Upper lobe of left lung (tissue), 6 donors: ENCODE data around the gene PSMD11. TPM values are rescaled to one million over a fixed set of nuclear protein-coding genes. Genes with fewer than 3 reads are reported as not detected.

ENCODE experiments used
- ATAC-seq, 2 donors: fragments of 200-7000 bp; cut with Tn5 transposase; one replicate each; pipeline ENCODE4 v1.9.1; 2022; ENCODE audit warnings: mild to moderate bottlenecking in 2 of 2, moderate library complexity in 2 of 2; ENCODE audit not compliant: low FRiP score in 2 of 2
- DNase-seq, 2 donors: peaks; one replicate each; pipeline ENCODE4 v3.0.0-alpha.2; 2019 to 2020
- H3K27ac ChIP-seq, 4 donors: fragments of 200-600 bp; sonication (generic); one replicate each; pipeline ENCODE4 v1.5.1; 2016 to 2019
- H3K27me3 ChIP-seq, 4 donors: fragments of 200-600 bp; sonication (generic); one replicate each; pipeline ENCODE4 v1.5.1; 2017 to 2019
- H3K36me3 ChIP-seq, 4 donors: fragments of 200-600 bp; sonication (generic); one replicate each; pipeline ENCODE4 v1.5.1; 2016 to 2019
- H3K4me1 ChIP-seq, 4 donors: fragments of 200-600 bp; sonication (generic); one replicate each; pipeline ENCODE4 v1.5.1; 2018 to 2019
- H3K4me3 ChIP-seq, 4 donors: fragments of 200-600 bp; sonication (generic); one replicate each; pipeline ENCODE4 v1.5.1; 2017 to 2019; ENCODE audit warnings: mild to moderate bottlenecking in 2 of 4, moderate library complexity in 1 of 4
- H3K9me3 ChIP-seq, 4 donors: fragments of 200-600 bp; sonication (generic); one replicate each; pipeline ENCODE4 v1.5.1; 2018 to 2019
- EP300 ChIP-seq, 4 donors: sonication (generic); formaldehyde crosslinking; IDR thresholded peaks; one replicate each; pipeline ENCODE4 v1.5.1; 2017; ENCODE audit warnings: antibody characterized with exemption in 4 of 4, control low read depth in 2 of 4
- POLR2A ChIP-seq, 4 donors: fragments of 450-650 bp; IDR thresholded peaks; one replicate each; pipeline ENCODE4 v1.5.1; 2016 to 2017; ENCODE audit warnings: antibody characterized with exemption in 4 of 4, mild to moderate bottlenecking in 2 of 4
- POLR2AphosphoS5 ChIP-seq, 2 donors: sonication (generic); formaldehyde crosslinking; IDR thresholded peaks; one replicate each; pipeline ENCODE4 v1.5.1; 2017; ENCODE audit warnings: antibody characterized with exemption in 2 of 2
- WGBS, 2 donors: methylation state at CpG; one replicate each; pipeline ENCODE4 v1.1.5; 2017 to 2018; 5-methylcytosine and 5-hydroxymethylcytosine counted together
- total RNA-seq, 6 donors: library from RNA; depleted of rRNA in 4 of 6; stranded (reverse); fragments of >200 nt in 4 of 6; gene quantifications; one replicate each; pipeline versions ENCODE4 v1.1.0 to v1.2.1, GENCODE V29; 2016 to 2021
- TF ChIP-seq, protein P1 (sequence below), 6 experiments: fragments of 450-650 bp in 4 of 6; fragments of 200-600 bp in 2 of 6; sonication (generic) in 2 of 6; IDR thresholded peaks; one replicate each; pipeline ENCODE4 v1.5.1; 2016 to 2019; ENCODE audit warnings: antibody characterized with exemption in 6 of 6
- donor health status: DM: no; HTN: no; CAD: no; lungs with moderate emphysema.
- donor health status: DM: no; HTN: yes; CAD: no; lungs with severe emphysema.

Gene PSMD11
- total RNA-seq, 6 donors from 2014 or later: 42.4 to 71.4 (median 62.8) TPM

DNA sequence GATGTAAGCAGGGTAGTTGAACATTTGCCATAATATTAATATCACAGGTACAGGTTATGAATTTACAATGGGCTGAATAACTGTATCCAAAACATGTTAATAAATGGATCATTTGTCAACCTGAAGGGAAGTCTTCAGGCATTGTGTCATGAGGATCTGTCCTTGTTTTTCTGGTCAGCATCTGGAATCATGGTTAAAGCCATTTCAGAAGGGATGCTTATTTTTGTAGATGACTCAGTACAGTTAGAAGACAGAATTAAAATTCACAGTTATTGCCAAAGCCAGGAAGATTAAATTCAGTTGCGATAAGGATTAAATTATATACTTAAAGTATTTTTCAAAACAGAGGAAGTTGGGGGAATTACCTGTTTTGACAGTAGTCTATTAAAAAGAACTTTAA, 8.0 kb downstream of the PSMD11 start:
- Histone ChIP-seq H3K27me3 (no peaks in the 10 kb centered on the region), H3K4me3 (no peak overlapping the region), H3K4me1 (peaks cover 0 to 4% (median 0%) of the 10 kb centered on the region in 4 donors), H3K27ac (no peak overlapping the region), H3K36me3 (peaks cover 17 to 100% (median 68%) of the 10 kb centered on the region in 4 donors), H3K9me3 (no peaks in the 10 kb centered on the region)
- WGBS, 2 donors: 97 to 100% methylated on average over 1 of the region's 1 CpG
- no peak for DNase-seq
- ATAC-seq: no peak
- TF ChIP-seq POLR2A (IDR thresholded peaks at IDR 0.05) (no peak), POLR2AphosphoS5 (IDR thresholded peaks at IDR 0.05) (no peak), EP300 (IDR thresholded peaks at IDR 0.05) (no peak)
- TF ChIP-seq, protein P1, sequence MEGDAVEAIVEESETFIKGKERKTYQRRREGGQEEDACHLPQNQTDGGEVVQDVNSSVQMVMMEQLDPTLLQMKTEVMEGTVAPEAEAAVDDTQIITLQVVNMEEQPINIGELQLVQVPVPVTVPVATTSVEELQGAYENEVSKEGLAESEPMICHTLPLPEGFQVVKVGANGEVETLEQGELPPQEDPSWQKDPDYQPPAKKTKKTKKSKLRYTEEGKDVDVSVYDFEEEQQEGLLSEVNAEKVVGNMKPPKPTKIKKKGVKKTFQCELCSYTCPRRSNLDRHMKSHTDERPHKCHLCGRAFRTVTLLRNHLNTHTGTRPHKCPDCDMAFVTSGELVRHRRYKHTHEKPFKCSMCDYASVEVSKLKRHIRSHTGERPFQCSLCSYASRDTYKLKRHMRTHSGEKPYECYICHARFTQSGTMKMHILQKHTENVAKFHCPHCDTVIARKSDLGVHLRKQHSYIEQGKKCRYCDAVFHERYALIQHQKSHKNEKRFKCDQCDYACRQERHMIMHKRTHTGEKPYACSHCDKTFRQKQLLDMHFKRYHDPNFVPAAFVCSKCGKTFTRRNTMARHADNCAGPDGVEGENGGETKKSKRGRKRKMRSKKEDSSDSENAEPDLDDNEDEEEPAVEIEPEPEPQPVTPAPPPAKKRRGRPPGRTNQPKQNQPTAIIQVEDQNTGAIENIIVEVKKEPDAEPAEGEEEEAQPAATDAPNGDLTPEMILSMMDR (IDR thresholded peaks at IDR 0.05): no peak

DNA sequence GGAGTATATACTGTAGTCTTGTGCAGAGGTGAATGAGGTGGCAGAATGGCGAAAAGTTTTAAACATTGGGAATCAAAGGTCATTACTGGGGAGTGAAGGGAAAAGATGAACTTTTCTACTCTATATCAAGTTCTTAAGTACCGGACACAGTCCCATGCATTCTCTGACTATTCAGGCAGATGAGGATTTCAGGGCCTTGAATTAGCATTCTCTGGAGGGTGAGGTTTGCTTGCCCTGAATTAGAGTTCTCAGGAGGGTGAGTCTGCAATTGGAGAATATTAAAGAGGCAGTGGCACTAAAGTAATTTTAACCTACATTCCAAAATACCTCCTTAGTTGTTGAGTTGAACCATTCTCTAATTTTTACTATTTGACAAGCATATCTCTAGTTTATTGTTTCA, 9.1 kb downstream of the PSMD11 start:
- DNase-seq (no peak), ATAC-seq (no peak)
- no peak overlapping the region for H3K27ac ChIP-seq
- H3K27me3 ChIP-seq: no peaks in the 10 kb centered on the region
- no peak overlapping the region for H3K4me3 ChIP-seq
- H3K36me3 ChIP-seq: peaks cover 17 to 100% (median 70%) of the 10 kb centered on the region in 4 donors
- TF ChIP-seq POLR2A (IDR thresholded peaks at IDR 0.05) (no peak), EP300 (IDR thresholded peaks at IDR 0.05) (no peak), POLR2AphosphoS5 (IDR thresholded peaks at IDR 0.05) (no peak)
- TF ChIP-seq, protein P1 (IDR thresholded peaks at IDR 0.05): no peak
- H3K4me1 ChIP-seq: no peaks in the 10 kb centered on the region
- WGBS, 2 donors: 90 to 95% methylated on average over 2 of the region's 2 CpGs
- H3K9me3 ChIP-seq: no peaks in the 10 kb centered on the region

DNA sequence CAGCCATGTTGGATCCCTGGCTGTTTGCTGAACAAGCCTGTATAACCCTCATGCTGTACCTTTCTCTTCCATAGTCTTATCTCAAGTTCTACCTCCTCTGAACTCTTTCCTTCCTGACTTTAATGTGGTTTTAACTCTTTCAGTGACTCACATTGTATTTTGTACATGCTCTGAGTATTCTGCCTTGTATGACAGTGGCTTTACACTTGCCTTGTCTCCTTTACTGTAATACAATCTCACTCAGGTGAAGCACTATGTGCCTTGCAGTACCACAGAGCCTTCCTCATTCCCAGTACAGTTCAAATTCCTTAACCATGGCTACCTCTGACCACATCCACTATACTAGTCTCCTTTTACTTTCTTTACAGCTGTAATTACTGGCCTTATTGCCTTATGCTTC, 14.1 kb downstream of the PSMD11 start:
- ATAC-seq (no peak), DNase-seq (no peak)
- no peak for TF ChIP-seq EP300 (IDR thresholded peaks at IDR 0.05)
- TF ChIP-seq POLR2A (IDR thresholded peaks at IDR 0.05): no peak
- TF ChIP-seq POLR2AphosphoS5 (IDR thresholded peaks at IDR 0.05): no peak
- TF ChIP-seq, protein P1 (IDR thresholded peaks at IDR 0.05): no peak
- Histone ChIP-seq H3K4me3 (no peak overlapping the region), H3K4me1 (no peaks in the 10 kb centered on the region), H3K27ac (no peak overlapping the region), H3K9me3 (no peaks in the 10 kb centered on the region), H3K36me3 (peaks cover 19 to 97% (median 71%) of the 10 kb centered on the region in 4 donors), H3K27me3 (no peaks in the 10 kb centered on the region)

DNA sequence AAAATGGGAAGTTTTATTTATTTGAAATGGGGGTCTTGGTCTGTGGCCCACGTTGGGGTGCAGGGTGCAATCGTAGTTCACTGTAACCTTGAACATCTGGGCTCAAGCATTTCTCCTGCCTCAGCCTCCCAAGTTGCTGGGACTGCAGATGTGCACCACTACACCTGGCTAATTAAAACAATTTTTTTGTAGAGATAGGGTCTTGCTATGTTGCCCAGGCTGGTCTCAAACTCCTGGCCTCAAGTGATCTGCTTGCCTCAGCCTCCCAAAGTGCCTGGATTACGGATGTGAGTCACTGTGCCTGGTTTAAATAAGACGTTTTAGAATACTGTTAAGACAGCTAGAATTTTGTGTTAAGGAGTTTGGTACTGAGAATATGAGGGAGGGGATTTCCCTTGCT, 15.7 kb downstream of the PSMD11 start:
- H3K36me3 ChIP-seq: peaks cover 17 to 97% (median 66%) of the 10 kb centered on the region in 4 donors
- TF ChIP-seq EP300 (IDR thresholded peaks at IDR 0.05) (no peak), POLR2AphosphoS5 (IDR thresholded peaks at IDR 0.05) (no peak), POLR2A (IDR thresholded peaks at IDR 0.05) (no peak)
- TF ChIP-seq, protein P1 (IDR thresholded peaks at IDR 0.05): no peak

DNA sequence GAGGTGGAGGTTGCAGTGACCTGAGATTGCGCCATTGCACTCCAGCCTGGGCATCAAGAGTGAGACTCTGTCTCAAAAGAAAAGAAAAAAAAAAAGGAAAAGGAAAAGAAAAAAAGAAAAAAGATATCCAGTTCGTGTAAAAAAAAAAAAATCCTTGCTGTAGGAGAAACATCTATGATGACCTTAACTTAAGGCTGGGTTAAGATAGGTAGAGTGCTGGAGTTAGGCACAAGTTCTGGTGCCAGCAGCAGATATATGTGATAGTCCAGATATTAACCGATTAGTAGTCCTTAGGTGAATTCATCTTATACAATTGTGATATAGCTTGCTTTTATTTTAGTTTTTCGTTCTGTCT, 17.2 kb downstream of the PSMD11 start:
- Histone ChIP-seq H3K27ac (no peak overlapping the region), H3K36me3 (peaks cover 15 to 97% (median 70%) of the 10 kb centered on the region in 4 donors)

More for the DNA sequence above, 15.7 kb downstream of the PSMD11 start:
- H3K4me1 ChIP-seq: no peaks in the 10 kb centered on the region
- 95 to 97% methylated on average over 4 of the region's 4 CpGs for WGBS, 2 donors
- no peaks in the 10 kb centered on the region for H3K9me3 ChIP-seq
- no peak for DNase-seq
- no peak for ATAC-seq
- no peaks in the 10 kb centered on the region for H3K27me3 ChIP-seq
- H3K27ac ChIP-seq: no peak overlapping the region
- H3K4me3 ChIP-seq: no peak overlapping the region

More for the DNA sequence above, 17.2 kb downstream of the PSMD11 start:
- WGBS, 2 donors: 71 to 77% methylated on average over 4 of the region's 4 CpGs
- no peak overlapping the region for H3K4me3 ChIP-seq
- H3K27me3 ChIP-seq: no peaks in the 10 kb centered on the region
- no peak for DNase-seq
- H3K9me3 ChIP-seq: no peaks in the 10 kb centered on the region
- ATAC-seq: no peak
- TF ChIP-seq EP300 (IDR thresholded peaks at IDR 0.05): no peak
- TF ChIP-seq, protein P1 (IDR thresholded peaks at IDR 0.05): no peak
- no peak for TF ChIP-seq POLR2AphosphoS5 (IDR thresholded peaks at IDR 0.05)
- no peak for TF ChIP-seq POLR2A (IDR thresholded peaks at IDR 0.05)
- H3K4me1 ChIP-seq: no peaks in the 10 kb centered on the region
